ENCODE results near the gene POU2F3.

- TF ChIP-seq CTCF (IDR thresholded peaks at IDR 0.05) (no peak), POLR2AphosphoS5 (IDR thresholded peaks at IDR 0.05; ENCODE audit: low read depth, low read length) (no peak), SIN3A (IDR thresholded peaks at IDR 0.05; ENCODE audit: borderline replicate concordance, insufficient read depth, low read depth, low read length) (no peak), REST (IDR thresholded peaks at IDR 0.05; ENCODE audit: insufficient read depth in 1 of 2, low read depth in 2 of 2, low read length in 1 of 2) (no peak)
Measured at GRCh38 chr11:120283124-120283523, 43.2 kb downstream of the POU2F3 start.
